Dermis microvascular lymphatic vessel endothelial cell (primary cell): Measurements from ENCODE around the gene THOC7. TPM values are rescaled to one million over a fixed set of nuclear protein-coding genes. Genes with fewer than 3 reads are reported as not detected.

Source experiments
- DNase-seq, 2 donors: peaks; one replicate each; pipeline versions ENCODE4 v3.0.0 to v3.0.0-alpha.2; 2010; ENCODE audit warnings: low read depth in 2 of 2
- total RNA-seq: library from RNA; depleted of rRNA; stranded (reverse); fragments of >200 nt; gene quantifications from 2 replicates; pipeline ENCODE4 v1.2.1, GENCODE V29; 2014

The THOC7 gene
- total RNA-seq, 1 donor from 2014 or later, result 44.0 TPM

DNA sequence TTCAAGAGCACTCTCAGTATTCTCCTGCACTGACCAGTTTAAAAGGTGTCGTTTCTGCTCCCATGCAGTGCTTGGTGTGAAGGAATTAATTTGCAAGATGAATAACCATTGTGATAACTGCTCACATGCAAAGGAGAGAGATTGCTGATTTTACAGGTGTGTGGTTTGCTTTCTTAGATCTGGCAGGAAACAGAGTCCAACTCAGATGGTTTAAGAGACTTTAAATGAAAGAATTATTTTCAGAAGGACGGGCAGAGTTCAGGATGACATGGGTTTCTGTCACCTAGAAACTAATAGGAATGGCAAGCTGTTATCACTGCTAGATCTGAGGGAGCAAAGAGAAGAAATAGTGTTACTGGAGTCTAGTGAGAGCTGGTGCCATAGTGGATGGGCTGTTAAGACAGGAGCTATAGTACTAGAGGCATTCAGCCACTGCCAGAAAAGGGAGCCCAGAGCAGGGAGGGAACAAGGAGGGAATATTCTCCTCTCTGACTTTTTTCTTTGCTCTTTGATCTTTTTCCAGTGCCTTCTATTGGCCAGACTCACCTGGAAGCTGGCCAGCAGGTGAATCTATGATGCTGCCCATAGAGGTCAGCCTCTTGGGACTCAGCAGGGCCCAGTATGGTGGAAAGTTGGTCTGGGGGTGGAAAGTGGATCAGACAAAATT, 14.9 kb upstream of the THOC7 start:
- no peak for DNase-seq

DNA sequence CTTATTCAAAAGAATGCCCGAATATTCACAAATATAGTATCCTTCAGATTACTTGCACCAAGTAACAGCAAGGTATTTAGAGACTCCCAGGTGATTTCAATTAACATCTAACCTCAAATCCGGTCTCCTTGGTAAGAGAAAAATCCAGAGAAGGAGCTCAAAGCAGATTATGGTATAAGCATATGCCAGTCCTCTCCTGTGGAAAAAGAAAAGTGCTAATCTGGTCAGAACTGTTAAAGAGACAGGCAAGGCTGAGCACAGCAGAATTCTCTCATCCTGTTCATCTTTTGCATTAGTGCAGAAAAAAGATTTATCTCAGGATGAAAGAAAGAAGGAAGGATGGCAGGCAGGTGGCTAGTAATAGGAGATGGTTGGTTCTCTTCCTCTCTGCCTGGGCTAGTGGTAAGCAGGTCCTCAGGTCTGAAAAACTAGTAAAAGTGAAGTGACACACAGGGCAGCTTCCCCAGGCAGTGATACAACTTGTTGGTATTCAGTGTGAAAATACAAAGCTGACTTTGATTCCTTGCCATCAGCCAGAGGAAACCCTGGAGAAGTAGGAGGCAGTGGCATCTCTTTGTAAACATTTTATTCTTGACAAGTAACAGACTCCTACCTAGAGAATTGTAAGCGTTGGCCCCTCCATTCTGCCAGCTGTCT, 14.3 kb upstream of the THOC7 start:
- no peak for DNase-seq

DNA sequence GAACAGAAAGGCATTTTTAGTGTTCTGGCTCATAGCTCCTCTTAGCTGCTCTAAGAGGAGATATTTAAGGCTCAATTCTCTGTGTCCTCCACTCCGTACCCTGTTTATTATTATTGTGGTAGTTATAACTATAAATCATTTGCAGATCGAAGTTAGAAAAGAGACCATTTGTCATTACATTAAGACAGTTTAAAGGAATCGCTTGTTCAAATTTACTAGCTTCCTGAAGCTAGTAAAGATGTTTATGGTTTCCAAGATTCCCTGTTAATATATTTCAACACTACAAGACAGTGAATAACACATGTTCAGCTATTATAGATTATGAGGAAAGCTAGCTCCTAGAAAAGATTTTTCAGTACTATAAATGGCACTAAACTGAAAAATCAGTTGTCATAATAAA, 12.7 kb upstream of the THOC7 start:
- DNase-seq, result no peak

DNA sequence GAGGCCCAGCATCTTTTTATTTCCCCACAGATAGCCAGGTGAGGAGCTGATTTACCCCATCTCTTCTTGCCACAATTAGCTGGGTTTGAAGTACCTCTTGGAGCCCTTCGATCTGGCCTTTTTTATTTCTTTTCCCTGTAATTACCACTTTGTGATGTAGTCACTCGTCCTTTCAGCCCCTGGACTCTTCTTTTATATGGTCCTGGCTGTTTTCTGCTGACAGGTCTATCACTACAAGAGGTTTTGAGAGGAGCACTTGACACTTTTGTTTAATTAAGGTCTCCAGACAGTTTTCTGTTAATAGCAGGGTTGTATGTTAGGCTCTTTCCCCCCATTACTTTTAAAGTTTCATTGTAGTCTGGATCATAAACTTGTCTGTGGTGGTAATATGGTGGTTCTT, 11.9 kb upstream of the THOC7 start:
- no peak for DNase-seq

DNA sequence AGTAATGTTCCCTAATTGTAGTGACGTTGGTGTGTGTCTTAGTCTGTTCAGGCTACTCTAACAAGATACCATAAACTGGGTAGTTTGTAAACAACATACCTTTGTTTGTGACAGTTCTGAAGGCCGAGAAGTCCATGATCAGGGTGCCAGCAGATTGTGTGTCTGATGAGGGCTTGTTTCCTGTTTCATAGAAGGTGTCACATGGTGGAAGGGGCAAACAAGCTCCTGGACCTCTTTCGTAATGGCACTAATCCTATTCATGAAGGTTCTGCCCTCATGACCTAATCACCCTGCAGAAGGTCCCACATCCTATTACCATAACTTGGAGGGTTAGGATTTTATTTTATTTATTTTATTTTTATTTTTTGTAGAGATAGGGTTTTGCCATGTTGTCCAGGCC, 11.2 kb upstream of the THOC7 start:
- no peak for DNase-seq

DNA sequence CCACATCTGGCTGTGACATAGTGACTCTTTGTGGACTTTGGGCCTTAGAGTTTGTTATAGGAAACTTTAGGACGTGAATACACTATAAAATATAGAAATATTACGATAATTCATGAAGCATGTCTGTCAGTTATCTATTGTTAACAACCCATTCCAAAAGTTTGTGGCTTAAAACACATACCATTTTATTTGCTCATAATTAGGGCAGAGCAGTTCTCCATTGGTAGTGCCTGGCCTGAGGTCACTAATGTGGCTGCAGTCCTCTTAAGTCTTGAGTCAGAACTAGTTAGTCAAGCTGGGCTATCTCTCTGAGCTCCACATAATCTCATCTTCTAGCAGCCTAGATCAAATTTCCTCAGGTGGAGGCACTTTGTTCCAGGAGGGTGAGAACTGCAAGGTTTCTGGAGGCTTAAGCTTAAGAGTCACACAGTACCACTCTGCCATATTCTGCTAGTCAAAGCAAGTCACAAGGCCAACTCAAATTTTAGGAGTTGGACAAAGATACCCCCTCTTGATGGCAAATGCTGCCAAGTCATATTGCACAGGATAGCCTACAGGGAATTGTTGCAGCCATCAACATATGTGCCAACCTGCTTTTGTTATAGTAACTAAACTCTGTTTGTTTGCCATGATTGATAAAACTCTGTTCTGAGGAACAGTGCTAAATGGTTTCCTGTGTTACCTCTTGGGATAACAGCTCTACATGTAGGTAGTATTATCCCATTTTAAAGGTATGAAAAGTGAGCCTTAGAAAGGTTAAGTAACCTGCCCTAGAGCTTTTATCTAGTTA, 8.7 kb upstream of the THOC7 start:
- no peak for DNase-seq

DNA sequence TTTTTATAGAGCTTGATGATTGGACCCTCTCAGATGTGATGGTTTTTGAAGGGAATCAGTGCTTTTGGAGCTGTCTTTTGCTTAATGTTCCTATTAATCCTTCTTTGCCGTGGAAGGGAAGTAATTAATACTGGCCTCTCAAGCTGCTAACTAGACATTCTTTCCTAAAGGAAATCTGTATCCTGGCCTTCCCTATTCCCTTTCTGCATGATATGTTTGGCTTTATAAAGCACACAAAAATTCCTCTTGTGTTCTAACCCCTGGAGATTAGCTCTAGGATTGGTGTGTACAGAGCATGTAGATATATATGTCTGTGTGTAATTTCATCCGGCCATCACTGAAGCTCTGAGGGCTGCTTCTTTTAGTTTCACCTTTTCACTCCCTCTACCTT, 7.0 kb upstream of the THOC7 start:
- DNase-seq, result peak in 1 of 2 donors; percentile 54

DNA sequence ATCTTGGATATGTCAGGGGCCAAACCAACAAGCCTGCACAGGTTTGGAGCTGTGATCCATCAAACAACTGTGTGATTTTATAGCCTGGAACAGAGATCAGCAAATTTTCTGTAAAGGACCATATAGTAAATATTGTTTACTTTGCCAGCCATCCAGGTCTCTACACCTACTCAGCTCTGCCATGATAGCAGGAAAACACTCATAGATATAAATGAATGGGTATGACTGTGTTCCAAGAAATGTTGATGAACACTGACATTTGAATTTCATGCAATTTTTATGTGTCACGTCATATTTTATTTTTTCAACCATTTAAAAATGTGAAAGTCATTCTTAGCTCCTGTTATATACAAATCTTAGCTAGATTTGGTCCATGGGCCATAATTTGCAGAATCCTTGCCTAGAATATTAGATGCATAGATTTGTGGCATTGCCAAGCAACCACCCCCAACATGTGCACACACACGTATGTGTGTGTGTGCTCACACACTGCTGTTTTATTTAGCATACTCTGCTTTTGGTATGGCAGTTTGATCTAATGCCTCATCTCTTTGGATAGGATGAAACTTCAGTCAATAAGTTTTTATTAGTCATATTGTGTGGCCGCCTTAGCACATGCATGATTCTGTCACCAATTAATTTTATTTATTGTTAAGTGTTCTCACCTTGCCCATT, 6.5 kb upstream of the THOC7 start:
- DNase-seq, result no peak

DNA sequence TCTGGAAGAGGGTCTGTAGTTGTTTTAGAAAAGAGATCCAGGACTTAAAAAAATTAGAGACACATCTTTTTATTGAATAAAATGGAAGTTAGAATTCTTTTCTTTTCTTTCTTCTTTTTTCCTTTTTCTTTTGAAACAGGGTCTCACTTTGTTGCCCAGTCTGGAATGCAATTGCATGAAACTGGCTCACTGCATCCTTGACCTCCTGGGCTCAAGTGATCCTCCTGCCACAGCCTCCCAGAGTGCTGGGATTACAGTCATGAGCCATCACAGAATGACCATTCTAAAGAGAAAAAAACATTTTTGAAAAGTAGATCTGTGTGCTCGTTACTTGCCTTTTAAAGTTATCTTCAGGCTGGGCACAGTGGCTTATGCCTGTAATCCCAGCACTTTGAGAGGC, 3.6 kb upstream of the THOC7 start:
- no peak for DNase-seq

DNA sequence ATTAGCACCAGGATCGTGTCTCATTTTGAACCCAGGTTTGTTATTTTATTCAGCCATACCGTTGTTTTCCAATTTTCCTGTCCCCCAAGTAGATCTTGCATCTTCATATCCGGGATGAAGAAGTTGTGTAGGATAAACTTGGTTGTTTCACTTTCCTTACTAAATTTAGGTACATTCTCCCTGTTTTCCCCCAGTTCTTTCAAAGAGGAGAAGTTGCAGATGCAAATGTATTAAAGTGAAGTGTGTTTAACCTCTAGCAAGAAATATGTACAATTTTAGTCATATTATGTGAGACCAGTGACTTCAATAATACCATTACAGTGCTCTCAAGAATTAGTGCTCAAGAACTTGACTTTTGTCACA, 1.3 kb upstream of the THOC7 start:
- DNase-seq, result no peak

DNA sequence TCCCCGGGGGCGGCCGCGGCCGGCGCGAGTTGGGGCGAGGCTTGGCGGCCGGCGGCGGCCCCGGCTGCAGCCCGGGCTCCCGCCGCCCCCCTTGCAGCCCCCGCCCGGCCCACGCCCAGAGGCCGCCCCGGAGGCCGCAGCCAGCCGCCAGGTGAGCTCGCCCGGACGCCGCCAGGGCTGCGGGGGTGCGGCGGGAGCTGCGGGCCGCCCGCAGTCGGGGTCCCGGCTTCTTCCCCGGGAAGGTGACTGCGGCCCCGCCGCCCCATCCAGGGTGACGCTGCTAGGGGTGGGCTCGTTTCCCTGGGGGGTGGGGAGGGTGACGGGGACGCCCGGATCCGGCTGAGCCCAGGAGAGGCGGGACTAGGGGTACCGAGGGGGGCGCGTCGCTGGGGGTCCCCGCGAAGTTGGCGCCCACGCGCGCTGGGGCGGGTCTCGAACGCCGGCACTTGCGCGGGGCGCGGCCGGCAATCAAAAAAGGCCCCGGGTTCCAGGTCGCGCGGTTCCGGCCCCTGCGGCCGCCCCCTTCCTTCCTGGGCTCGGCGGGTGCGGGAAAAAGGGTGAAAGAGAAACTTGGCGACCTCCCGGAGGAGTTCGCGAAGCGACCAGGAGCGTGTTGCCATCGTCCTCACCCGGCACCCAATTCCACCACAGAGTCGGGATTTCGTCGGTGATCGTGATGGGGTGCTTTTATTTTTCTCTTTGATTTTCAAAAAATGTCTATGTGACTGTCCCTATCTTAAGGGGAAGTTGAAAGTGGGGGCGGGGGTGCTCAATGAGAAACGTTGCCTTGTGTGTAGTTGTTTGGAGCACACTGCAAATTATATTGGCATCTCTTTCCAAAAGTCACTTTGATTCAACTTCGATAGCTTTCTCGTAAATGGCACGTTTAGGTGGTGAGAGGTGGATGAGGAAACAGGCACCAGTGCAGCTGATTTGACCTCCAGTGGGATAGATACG, 681 bp upstream of the THOC7 start:
- DNase-seq, result peak in 1 of 2 donors; percentile 23

DNA sequence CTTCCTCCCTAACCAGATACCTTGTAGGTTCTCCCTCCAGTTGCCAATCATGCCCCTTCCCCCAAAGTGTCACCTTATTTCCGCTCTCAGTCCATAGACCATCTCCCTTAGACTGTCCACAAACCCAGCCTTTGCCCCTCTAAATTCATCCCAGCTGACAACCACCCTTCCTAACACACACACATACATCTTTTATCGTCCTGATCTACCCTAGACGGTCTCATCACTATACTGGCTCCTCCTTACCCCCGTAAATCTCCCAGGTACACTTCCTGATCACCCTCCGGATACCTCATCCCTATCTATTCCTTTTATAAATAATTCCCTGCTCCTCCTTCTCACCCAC, 828 bp downstream of the THOC7 start:
- DNase-seq, result no peak

DNA sequence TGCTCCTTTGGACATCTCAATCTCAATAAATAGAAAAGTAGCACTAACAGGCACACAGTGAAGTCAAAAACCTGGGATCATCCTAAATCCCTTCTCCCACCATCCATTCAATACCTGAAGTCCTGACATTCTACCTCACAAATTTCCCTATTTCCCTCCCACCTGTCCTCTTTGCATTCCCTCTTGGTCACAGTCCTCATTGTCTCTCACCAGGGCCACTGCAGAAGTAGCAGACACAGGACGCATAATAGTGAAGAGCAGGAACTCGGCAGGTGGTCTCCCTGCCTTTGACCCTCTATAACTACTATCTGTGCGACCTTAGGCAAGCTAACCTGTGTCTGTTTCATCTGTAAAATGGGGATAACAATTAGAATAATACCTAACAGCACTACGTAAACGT, 2.3 kb downstream of the THOC7 start:
- no peak for DNase-seq

DNA sequence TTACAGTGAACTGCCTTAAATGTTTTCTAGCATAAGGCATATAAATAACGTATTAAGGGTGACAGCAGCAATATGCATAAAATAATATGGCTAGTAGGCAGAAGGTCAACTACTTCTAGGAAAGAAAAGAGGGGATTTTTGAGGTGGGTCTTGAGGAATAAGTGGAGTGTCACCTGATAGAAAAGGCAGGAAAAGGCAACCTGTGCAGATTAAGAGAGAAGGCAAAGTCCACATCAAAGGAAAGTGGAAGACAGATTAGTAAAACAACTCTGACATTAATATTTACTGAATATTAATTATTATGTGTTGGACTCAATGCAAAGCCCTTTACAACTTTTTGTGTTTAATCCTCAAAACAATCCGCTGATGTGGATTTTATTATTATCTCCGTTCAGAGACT, 2.8 kb downstream of the THOC7 start:
- no peak for DNase-seq

DNA sequence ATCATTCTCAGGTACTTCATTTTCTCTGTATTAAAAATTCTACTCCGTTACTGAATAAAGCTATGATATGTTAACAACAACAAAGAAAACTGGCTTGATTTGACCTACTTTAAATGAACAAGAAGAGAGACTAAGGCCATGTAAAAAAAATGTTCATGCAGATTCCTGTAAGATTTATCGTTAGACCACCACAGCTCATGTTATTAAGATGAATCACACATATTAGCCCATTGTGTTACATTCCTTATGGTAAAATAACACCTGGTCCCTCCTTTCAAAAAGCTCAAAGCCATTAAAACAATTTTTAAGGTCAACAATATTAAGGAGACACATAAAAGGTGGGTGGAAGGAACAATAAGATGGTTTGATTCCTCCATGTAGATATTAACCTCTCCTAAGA, 6.3 kb downstream of the THOC7 start:
- peak in 1 of 2 donors; percentile 33 for DNase-seq

DNA sequence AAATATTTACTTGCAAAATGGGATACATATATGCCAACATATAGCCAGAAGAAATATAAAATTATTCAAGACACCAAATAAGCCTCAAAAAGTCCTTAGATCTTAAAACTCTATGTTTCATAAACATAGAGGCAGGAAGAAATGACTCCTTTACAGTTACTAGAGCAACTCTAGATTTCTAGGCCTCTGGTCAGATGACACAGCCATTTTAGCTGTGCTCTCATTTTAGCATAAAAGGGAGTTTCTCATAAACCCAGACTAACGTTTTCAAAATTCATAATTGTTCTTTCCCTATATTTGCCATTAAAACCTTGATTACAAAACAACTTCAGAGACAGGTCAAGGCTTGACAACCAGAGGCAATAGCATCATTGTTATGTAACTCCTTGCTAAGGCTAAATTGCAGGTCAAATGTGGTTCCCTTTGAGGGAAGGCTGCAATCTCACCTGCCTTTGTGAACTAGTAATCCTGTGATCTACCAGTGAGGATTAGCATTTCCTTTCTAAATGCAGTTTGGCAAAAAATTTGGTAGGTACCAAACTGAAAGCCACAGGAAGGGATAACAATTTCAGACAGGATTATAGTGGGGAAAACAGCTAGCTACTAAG, 8.2 kb downstream of the THOC7 start:
- no peak for DNase-seq

DNA sequence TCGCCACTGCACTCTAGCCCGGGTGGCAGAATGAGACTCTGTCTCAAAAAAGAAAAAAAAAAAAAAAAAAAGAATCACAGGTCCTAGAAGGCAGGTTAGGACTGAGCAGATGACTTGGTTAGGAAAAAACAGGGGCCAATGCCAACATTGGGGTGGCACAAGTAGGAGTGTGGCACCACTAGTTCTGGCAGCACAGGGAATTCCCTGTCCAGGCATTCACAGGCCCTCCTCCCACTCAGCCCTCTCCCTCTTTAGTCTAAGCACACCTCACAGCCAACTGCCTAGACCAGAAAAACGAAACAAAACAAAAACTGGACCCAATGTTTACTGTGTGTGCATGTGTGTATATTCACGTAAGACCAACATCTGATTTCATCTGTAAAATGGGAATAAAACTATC, 10.5 kb downstream of the THOC7 start:
- no peak for DNase-seq

DNA sequence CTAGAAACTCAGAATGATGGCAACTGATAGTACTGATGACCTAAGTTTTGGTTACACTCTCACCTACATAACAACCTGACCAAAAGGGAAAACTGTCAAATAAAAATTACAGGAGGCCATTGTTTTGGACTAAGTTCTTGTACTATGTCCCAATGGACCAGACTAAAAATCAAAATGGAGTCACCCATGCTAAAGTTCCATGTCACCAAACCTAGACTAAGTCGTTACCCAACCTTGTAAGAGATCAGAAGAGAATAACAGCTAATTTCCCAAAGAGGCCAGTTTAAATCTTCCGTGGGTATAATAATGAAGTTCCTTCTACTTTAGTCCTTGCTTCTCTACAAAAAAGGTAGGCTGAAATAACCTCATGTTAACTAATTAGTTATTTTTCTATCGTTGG, 12.3 kb downstream of the THOC7 start:
- no peak for DNase-seq

DNA sequence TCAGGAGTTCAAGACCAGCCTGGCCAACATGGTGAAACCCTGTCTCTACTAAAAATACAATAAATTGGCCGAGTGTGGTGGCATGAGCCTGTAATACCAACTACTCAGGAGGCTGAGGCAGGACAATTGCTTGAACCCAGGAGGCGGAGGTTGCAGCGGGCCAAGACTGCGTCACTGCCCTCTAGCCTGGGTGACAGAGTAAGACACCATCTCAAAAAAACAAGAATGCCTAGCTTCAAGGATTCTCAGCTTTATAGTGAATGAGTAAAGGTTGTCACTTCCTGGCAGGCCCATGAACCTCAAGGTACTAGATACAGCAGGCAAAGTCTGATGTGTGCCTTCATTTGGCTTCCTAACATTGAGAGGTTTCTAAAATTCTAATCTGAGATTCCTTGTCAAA, 14.4 kb downstream of the THOC7 start:
- DNase-seq, result no peak

DNA sequence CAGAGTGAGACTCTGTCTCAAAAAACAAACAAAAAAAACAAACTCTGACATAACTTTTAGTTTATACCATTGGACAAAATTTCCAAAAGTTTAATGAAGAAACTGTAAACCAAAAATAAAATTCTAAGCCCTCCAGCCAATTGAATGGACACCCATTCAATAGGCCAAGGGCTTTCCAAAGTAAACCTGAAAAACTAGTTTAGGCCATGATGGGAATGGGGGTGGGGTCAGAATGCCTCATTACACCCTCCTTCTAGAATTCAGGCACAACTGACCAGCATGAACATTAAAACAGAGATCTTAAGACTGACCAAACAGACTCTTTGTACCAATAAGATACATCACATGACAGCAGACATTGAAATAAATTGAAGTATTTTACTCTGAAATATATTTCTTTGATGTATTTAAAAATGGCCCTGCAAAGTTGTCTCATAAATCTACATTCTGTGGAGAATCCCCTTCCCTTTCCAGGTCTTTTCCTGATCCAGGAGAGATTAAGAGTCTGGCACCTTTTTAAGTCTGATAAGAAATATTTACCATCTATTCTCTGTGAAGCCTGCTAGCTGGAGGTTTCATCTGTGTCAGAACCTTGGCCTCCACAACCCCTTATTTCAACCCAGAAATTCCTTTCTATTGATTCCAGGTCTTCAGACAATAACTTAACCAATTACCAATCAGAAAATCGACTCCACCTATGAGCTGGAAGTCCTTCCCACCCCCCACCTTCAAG, 15.7 kb downstream of the THOC7 start:
- no peak for DNase-seq
